ENCODE measurements around the gene FCHSD2.
"Not testable (repeated sequence)": the region's sequence is repeated elsewhere in the genome, so short reads cannot be mapped to it uniquely, and the experiment has no call there.

The FCHSD2 gene

DNA sequence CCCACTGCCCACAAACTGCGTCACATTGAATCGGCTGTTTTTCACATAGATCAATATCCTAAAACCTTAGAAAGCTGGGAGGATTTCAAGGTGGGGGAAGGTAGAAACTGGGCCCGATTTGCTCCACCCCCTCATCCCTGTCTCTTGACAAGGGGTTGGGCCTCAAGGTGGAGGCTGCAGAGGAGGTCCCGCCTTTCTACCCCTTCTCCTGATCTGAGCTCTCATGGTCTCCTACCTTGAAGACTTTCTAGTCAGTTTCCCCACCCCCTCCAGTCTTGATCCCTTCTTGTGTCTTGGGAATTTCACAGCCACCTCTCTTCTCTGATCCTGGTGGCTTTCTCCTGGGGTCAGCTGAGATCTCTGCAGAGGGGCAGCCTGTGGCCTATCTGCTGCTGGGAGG lies 343.8 kb downstream of the FCHSD2 start:
- TF ChIP-seq SP1 (IDR thresholded peaks at IDR 0.05), result no peak
- no peak for TF ChIP-seq L3MBTL2 (conservative IDR thresholded peaks at IDR 0.05)
- TF ChIP-seq, protein P1, sequence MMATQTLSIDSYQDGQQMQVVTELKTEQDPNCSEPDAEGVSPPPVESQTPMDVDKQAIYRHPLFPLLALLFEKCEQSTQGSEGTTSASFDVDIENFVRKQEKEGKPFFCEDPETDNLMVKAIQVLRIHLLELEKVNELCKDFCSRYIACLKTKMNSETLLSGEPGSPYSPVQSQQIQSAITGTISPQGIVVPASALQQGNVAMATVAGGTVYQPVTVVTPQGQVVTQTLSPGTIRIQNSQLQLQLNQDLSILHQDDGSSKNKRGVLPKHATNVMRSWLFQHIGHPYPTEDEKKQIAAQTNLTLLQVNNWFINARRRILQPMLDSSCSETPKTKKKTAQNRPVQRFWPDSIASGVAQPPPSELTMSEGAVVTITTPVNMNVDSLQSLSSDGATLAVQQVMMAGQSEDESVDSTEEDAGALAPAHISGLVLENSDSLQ (IDR thresholded peaks at IDR 0.05), result no peak
- TF ChIP-seq NFRKB (IDR thresholded peaks at IDR 0.05), result no peak
- no peak for TF ChIP-seq SUZ12 (IDR thresholded peaks at IDR 0.05)
- ChIA-PET POLR2A (interaction anchor here (0.5 to 1.0 kb wide), 3 partner anchors 15 to 50 kb away, joined by 3 to 4 read pairs (median 3); partner anchors contain the start of gene ATG16L2), CTCF (interaction anchor here (0.6 to 1.5 kb wide), 2 partner anchors 15 to 358 kb away, joined by 3 to 6 read pairs; no protein-coding TSS in a partner anchor)
- DNase-seq (ENCODE audit: extremely low spot score), result no peak

GRCh38 chr11:72793425-72794367 lies 348.4 kb downstream of the FCHSD2 start, which contains the start of gene STARD10:
Gene STARD10, minus strand, starts transcription at chr11:72794047. Its CDS starts 12,866 bp downstream, at chr11:72781181.
- CTCF ChIA-PET, result interaction anchor here (0.6 to 1.4 kb wide), 22 partner anchors 10 to 541 kb away, joined by 3 to 11 read pairs (median 3); no protein-coding TSS in a partner anchor
- POLR2A ChIA-PET, result interaction anchor here (0.6 to 2.9 kb wide), 16 partner anchors 9 to 83 kb away, joined by 3 to 26 read pairs (median 4); partner anchors contain the start of gene ATG16L2
- peak; percentile 98 for DNase-seq (ENCODE audit: extremely low spot score)
- peak; percentile 96 for TF ChIP-seq L3MBTL2 (conservative IDR thresholded peaks at IDR 0.05)
- TF ChIP-seq LEF1 (IDR thresholded peaks at IDR 0.05; ENCODE audit: borderline replicate concordance), result no peak
- no peak for TF ChIP-seq NFRKB (IDR thresholded peaks at IDR 0.05)
- TF ChIP-seq, protein P1 (IDR thresholded peaks at IDR 0.05), result peak; percentile 67
- peak; percentile 88 for TF ChIP-seq FOXK2 (IDR thresholded peaks at IDR 0.05)
- TF ChIP-seq SUZ12 (IDR thresholded peaks at IDR 0.05), result no peak
- TF ChIP-seq BHLHE40 (IDR thresholded peaks at IDR 0.05; ENCODE audit: borderline replicate concordance), result no peak
- TF ChIP-seq ARNT (IDR thresholded peaks at IDR 0.05), result 0 out of 2 replicates have a peak, but pooled peaks have one; percentile 15
- no peak for TF ChIP-seq ZNF384 (IDR thresholded peaks at IDR 0.05)
- TF ChIP-seq CTBP1 (IDR thresholded peaks at IDR 0.05; ENCODE audit: borderline replicate concordance), result no peak; the same call in 1 of the 2 replicates
- no peak for TF ChIP-seq TARDBP (IDR thresholded peaks at IDR 0.05)

DNA sequence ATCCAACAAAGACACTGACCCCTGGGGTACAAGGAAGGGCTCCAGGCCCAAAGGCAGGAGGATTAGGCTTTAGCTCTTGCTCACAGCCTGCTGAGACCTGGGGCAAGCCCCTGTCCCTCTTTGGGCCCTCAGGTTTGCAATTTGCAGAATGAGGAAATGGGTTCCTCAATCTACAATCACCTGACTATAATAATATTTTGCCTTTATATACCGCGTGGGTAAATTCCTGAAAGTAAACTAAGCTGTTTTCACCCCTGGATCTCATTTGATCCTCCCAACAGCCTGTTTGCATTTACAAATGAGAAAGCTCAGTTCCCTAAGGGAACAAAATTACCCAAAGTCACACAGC lies 349.1 kb downstream of the FCHSD2 start:
- no peak for DNase-seq (ENCODE audit: extremely low spot score)
- no peak for TF ChIP-seq CTBP1 (IDR thresholded peaks at IDR 0.05; ENCODE audit: borderline replicate concordance)
- no peak for TF ChIP-seq L3MBTL2 (conservative IDR thresholded peaks at IDR 0.05)
- TF ChIP-seq SUZ12 (IDR thresholded peaks at IDR 0.05), result no peak
- no peak for TF ChIP-seq ARNT (IDR thresholded peaks at IDR 0.05)
- TF ChIP-seq, protein P1 (IDR thresholded peaks at IDR 0.05), result no peak
- TF ChIP-seq TARDBP (IDR thresholded peaks at IDR 0.05), result no peak
- TF ChIP-seq NFRKB (IDR thresholded peaks at IDR 0.05), result no peak
- TF ChIP-seq LEF1 (IDR thresholded peaks at IDR 0.05; ENCODE audit: borderline replicate concordance), result no peak
- no peak for TF ChIP-seq FOXA1 (IDR thresholded peaks at IDR 0.05)
- no peak for TF ChIP-seq FOXK2 (IDR thresholded peaks at IDR 0.05)
- POLR2A ChIA-PET, result interaction anchor here (0.8 to 2.9 kb wide), 4 partner anchors 18 to 68 kb away, joined by 3 to 26 read pairs (median 10); no protein-coding TSS in a partner anchor
- CTCF ChIA-PET, result interaction anchor here (0.7 to 1.4 kb wide), 4 partner anchors 68 to 385 kb away, joined by 3 to 6 read pairs (median 4); no protein-coding TSS in a partner anchor

DNA sequence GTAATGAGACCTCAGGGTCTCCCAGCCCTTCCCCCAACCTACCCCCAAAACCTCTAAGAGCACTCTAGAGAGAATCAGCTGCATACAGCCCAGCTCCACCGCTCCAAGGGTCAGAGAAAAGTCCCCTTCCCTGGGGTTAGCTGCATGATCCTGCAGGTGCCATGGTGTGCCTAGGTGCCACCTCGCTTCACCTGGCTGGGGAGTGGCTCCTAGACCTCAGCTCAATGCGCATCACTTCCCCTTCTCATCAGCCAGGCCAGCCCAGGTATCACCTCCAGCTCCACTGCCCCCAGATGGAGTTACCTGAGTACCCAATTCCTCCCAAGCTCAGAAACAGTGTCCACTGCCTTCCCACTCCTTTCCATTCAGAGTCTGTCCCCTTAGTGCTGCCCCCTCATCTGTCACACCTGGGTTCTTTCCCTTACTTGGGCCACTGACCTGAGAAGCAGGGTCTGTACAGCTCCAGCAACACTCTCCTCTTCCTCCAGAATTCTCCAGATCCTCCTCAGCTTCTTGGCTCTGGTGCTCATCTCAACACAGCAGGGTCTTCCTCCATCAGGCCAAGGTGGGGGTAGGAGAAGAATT lies 349.6 kb downstream of the FCHSD2 start:
- TF ChIP-seq FOXA1 (IDR thresholded peaks at IDR 0.05) (no peak), SP1 (IDR thresholded peaks at IDR 0.05) (no peak), ZNF384 (IDR thresholded peaks at IDR 0.05) (no peak), HDGF (IDR thresholded peaks at IDR 0.05; ENCODE audit: borderline replicate concordance) (no peak), NFRKB (IDR thresholded peaks at IDR 0.05) (no peak), ELF4 (IDR thresholded peaks at IDR 0.05) (no peak), FOXM1 (IDR thresholded peaks at IDR 0.05; ENCODE audit: borderline replicate concordance) (no peak), ARNT (IDR thresholded peaks at IDR 0.05) (no peak), BHLHE40 (IDR thresholded peaks at IDR 0.05; ENCODE audit: borderline replicate concordance) (no peak), LEF1 (IDR thresholded peaks at IDR 0.05; ENCODE audit: borderline replicate concordance) (no peak), FOXK2 (IDR thresholded peaks at IDR 0.05) (no peak)
- no peak for DNase-seq (ENCODE audit: extremely low spot score)
- ChIA-PET CTCF (interaction anchor here (0.7 to 1.4 kb wide), 3 partner anchors 67 to 82 kb away, joined by 3 to 6 read pairs (median 5); no protein-coding TSS in a partner anchor), POLR2A (interaction anchor here (0.8 to 2.9 kb wide), 4 partner anchors 10 to 67 kb away, joined by 3 to 26 read pairs (median 10); no protein-coding TSS in a partner anchor)

DNA sequence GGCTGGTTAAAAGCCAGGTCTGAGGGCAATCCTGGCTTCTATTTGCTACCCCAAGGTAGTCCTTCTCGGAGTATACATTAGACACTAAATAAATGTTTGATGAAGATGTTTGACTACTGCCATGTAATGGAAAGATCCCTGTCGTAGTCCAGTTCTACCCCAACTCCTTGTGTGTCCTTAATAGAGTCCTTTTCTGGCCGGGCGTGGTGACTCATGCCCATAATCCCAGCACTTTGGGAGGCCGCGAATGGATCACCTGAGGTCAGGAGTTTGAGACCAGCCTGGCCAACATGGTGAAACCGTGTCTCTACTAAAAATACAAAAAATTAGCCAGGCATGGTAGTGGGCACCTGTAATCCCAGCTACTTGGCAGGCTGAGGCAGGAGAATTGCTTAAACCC lies 350.9 kb downstream of the FCHSD2 start:
- not testable (repeated sequence) for DNase-seq (ENCODE audit: extremely low spot score)

More for the DNA sequence above, 350.9 kb downstream of the FCHSD2 start:
- POLR2A ChIA-PET, result interaction anchor here (1.5 kb wide), 1 partner anchor 9 kb away, joined by 4 read pairs; no protein-coding TSS in a partner anchor
- CTCF ChIA-PET, result not testable (repeated sequence)
